GM12878 (cell line): Measurements from ENCODE around the gene SNTN. TPM values are rescaled to one million over a fixed set of nuclear protein-coding genes. Genes with fewer than 3 reads are reported as not detected.

Source experiments
- ATAC-seq: fragments of 200-7000 bp; cut with Tn5 transposase; 3 replicates; pipeline ENCODE4 v1.9.1; 2020; ENCODE audit warnings: mild to moderate bottlenecking, moderate library complexity
- BruUV-seq: library from RNA; stranded (reverse); fragments of 400-500 nt; replicated peaks from 2 replicates; lab custom pipeline; 2021; lab: Mats Ljungman, UMichigan
- CTCF ChIA-PET: fragments of 300-600 bp; sonication (Branson Sonifier 250); formaldehyde crosslinking; extraction: SDS; loops from one replicate; lab custom pipeline; 2021; ENCODE audit warnings: inconsistent platforms; lab: Yijun Ruan, JAX
- POLR2A ChIA-PET: fragments of 350-600 bp; formaldehyde crosslinking; extraction: SDS; loops from one replicate; lab custom pipeline; 2021; ENCODE audit warnings: inconsistent platforms; lab: Charles Lee
- RAD21 ChIA-PET: fragments of 300-600 bp; sonication (Branson Sonifier 250); formaldehyde crosslinking; loops from one replicate; lab custom pipeline; 2023; ENCODE audit warnings: antibody characterized with exemption; ENCODE audit not compliant: unreplicated experiment; lab: Charles Lee
- SMC1A ChIA-PET: fragments of 300-600 bp; sonication (Branson Sonifier 250); formaldehyde crosslinking; loops from one replicate; lab custom pipeline; 2023; ENCODE audit not compliant: unreplicated experiment, uncharacterized antibody; lab: Charles Lee
- DNase-seq: peaks from one replicate; pipeline ENCODE4 v3.0.0-alpha.2; 2011; ENCODE audit warnings: low read depth, low spot score
- FAIRE-seq: peaks from 3 replicates; lab custom pipeline; 2011; peaks lifted over from hg19 to GRCh38; lab: Jason Lieb, UNC
- H2AFZ ChIP-seq: 2 replicates; pipeline ENCODE4 v1.6.0; 2011; ENCODE audit warnings: low read depth, low read length, control low read depth; ENCODE audit not compliant: control insufficient read depth
- H3K27ac ChIP-seq: 2 replicates; pipeline ENCODE4 v1.5.1; 2011; ENCODE audit warnings: control low read depth; ENCODE audit not compliant: control insufficient read depth, insufficient read depth
- H3K27me3 ChIP-seq, 2 experiments: replicated peaks in 1 of 2; 2 replicates each; pipeline versions ENCODE4 v1.6.0 to v1.6.1; 2011; ENCODE audit warnings: low read length in 1 of 2; ENCODE audit not compliant: control insufficient read depth in 2 of 2, insufficient read depth in 2 of 2
- H3K36me3 ChIP-seq, 2 experiments: 2 replicates each; pipeline ENCODE4 v1.5.1; 2011; ENCODE audit warnings: low read length in 1 of 2; ENCODE audit not compliant: control insufficient read depth in 2 of 2, insufficient read depth in 2 of 2
- H3K4me1 ChIP-seq: 2 replicates; pipeline ENCODE4 v1.6.1; 2011; ENCODE audit warnings: mild to moderate bottlenecking, low read length, moderate library complexity, mixed read lengths; ENCODE audit not compliant: control insufficient read depth, insufficient read depth
- H3K4me2 ChIP-seq: 2 replicates; pipeline ENCODE4 v1.6.0; 2011; ENCODE audit warnings: control low read depth; ENCODE audit not compliant: control insufficient read depth, insufficient read depth
- H3K4me3 ChIP-seq: fragments of 200-600 bp; sonication (generic); 2 replicates; pipeline ENCODE4 v1.5.1; 2016
- H3K79me2 ChIP-seq: 2 replicates; pipeline ENCODE4 v1.6.0; 2011; ENCODE audit warnings: low read length; ENCODE audit not compliant: control insufficient read depth, insufficient read depth
- H3K9ac ChIP-seq: 2 replicates; pipeline ENCODE4 v1.8.0; 2011; ENCODE audit warnings: low read length, control low read depth, mixed read lengths; ENCODE audit not compliant: control insufficient read depth, insufficient read depth
- H3K9me3 ChIP-seq: replicated peaks from 3 replicates; pipeline ENCODE4 v1.5.1; 2011; ENCODE audit warnings: mild to moderate bottlenecking, low read length; ENCODE audit not compliant: control insufficient read depth, insufficient read depth
- H4K20me1 ChIP-seq: 2 replicates; pipeline ENCODE4 v1.6.0; 2011; ENCODE audit not compliant: control insufficient read depth, insufficient read depth
- BACH1 ChIP-seq: fragments of 450-650 bp; IDR thresholded peaks from 2 replicates; pipeline ENCODE4 v1.6.1; 2017; ENCODE audit warnings: mild to moderate bottlenecking, borderline replicate concordance
- BCL11A ChIP-seq: IDR thresholded peaks from 2 replicates; pipeline ENCODE4 v1.6.1; 2011; ENCODE audit warnings: low read depth, low read length
- ESRRA ChIP-seq: IDR thresholded peaks from 2 replicates; pipeline ENCODE4 v1.6.1; 2012; ENCODE audit warnings: mild to moderate bottlenecking, low read length, improper control_type of control experiment
- EZH2 ChIP-seq: IDR thresholded peaks from 2 replicates; pipeline ENCODE4 v1.6.1; 2012; ENCODE audit warnings: low read depth, mild to moderate bottlenecking, control low read depth, inconsistent platforms, low read length, borderline replicate concordance; ENCODE audit not compliant: control insufficient read depth
- IKZF2 ChIP-seq, 2 experiments: fragments of 450-650 bp; IDR thresholded peaks; 2 replicates each; pipeline ENCODE4 v1.6.1; 2017; ENCODE audit warnings: mild to moderate bottlenecking in 2 of 2, moderate library complexity in 2 of 2
- NBN ChIP-seq: fragments of 450-650 bp; IDR thresholded peaks from 2 replicates; pipeline ENCODE4 v1.6.1; 2016
- RAD51 ChIP-seq: fragments of 450-650 bp; IDR thresholded peaks from 2 replicates; pipeline ENCODE4 v1.6.1; 2016; ENCODE audit warnings: moderate library complexity, mild to moderate bottlenecking, inconsistent platforms
- RFX5 ChIP-seq: IDR thresholded peaks from 2 replicates; pipeline ENCODE4 v1.6.1; 2011; ENCODE audit warnings: low read depth, low read length, improper control_type of control experiment
- WGBS: methylation state at CpG from one replicate; pipeline ENCODE4 v1.1.6; 2016; ENCODE audit warnings: low lambda C conversion rate; ENCODE audit not compliant: insufficient replicate concordance, insufficient coverage; ENCODE audit errors: missing lambda C conversion rate; 5-methylcytosine and 5-hydroxymethylcytosine counted together
- in situ Hi-C: fragments of 300-500 bp; cut with MboI; formaldehyde crosslinking; loops from 9 replicates; pipeline ENCODE4 v1.14.3; 2018; ENCODE audit warnings: mixed read lengths
- intact Hi-C: fragments of 100-400 bp; cut with micrococcal nuclease; formaldehyde crosslinking; loops from one replicate; pipeline ENCODE4 v1.14.2; 2022; ENCODE audit not compliant: unreplicated experiment
- polyA plus RNA-seq, 11 experiments: library from polyadenylated mRNA; depleted of rRNA in 4 of 11; unstranded in 6 of 11; stranded (reverse) in 5 of 11; fragments of >200 nt; fragmentation: Nextera tagmentation in 4 of 11; fragmentation: Illumina TruSeq in 1 of 11; extraction: Ambion mirVana in 4 of 11; extraction: Trizol in 1 of 11; gene quantifications; 1 replicate in 1 of 11; 2 replicates in 10 of 11; pipeline versions ENCODE4 v1.2.1 to v1.2.3, GENCODE V29; 2011 to 2016; ENCODE audit warnings: inconsistent platforms in 2 of 11, missing spikeins in 2 of 11, low read depth in 1 of 11
- total RNA-seq, 4 experiments: library from RNA; depleted of rRNA in 3 of 4; stranded (reverse); fragments of >200 nt in 3 of 4; fragmentation: Illumina TruSeq in 1 of 4; extraction: Trizol in 1 of 4; gene quantifications; 2 replicates each; pipeline versions ENCODE4 v1.2.1 to v1.2.3, GENCODE V29; 2013 to 2021
- TF ChIP-seq, protein P1 (sequence below): fragments of 450-650 bp; IDR thresholded peaks from 2 replicates; pipeline ENCODE4 v1.6.1; 2016; ENCODE audit warnings: mild to moderate bottlenecking
- TF ChIP-seq, protein P2 (sequence below): IDR thresholded peaks from 2 replicates; pipeline ENCODE4 v1.6.1; 2012; ENCODE audit warnings: mild to moderate bottlenecking, low read depth, low read length
- TF ChIP-seq, protein P3 (sequence below): IDR thresholded peaks from 2 replicates; pipeline ENCODE4 v1.6.1; 2012; ENCODE audit warnings: improper control_type of control experiment, low read depth, low read length; ENCODE audit not compliant: insufficient replicate concordance

The SNTN gene
- total and polyA plus RNA-seq, 10 of the 15 experiments (the other 5 are each of a cell fraction or from before 2014, with no cell fraction given), result not detected

DNA sequence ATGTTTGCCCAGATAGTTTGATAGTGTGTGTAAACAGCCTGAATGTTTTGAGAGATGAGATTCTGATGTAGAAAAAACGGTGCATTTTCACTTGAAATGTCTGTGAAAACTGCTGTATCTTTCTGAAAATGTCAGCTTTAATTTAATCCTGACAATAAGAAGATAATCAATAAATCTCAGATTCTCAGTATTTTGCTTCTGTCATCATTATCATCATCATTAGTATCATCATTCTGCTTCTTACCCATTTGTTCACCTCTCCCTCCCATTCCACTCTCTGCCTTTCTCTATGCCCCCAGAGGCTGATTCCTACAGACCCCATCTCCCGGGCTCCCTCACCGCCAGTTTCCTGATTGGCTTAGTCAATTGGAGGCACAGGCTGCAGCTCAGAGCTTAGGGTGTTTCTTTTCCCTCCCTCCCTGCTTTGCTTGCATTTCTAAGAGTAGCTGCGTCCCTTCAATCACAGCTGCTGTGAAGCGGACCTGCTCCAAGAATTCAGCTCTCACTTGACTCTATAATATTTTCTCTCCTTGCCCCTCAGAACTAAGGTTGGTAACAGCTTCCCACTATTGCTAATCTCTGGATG lies 8.2 kb upstream of the SNTN start:
- Histone ChIP-seq H3K9ac (no peak overlapping the region), H3K4me2 (no peak overlapping the region), H3K27me3 (no peaks in the 10 kb centered on the region), H3K79me2 (no peaks in the 10 kb centered on the region), H3K4me1 (no peaks in the 10 kb centered on the region), H3K36me3 (no peaks in the 10 kb centered on the region), H2AFZ (no peak overlapping the region), H4K20me1 (no peaks in the 10 kb centered on the region), H3K4me3 (no peak overlapping the region), H3K9me3 (no peaks in the 10 kb centered on the region), H3K27ac (no peak overlapping the region)
- ChIA-PET RAD21 (no interaction called here), CTCF (no interaction called here), POLR2A (no interaction called here), SMC1A (no interaction called here)
- no TSS peak for BruUV-seq
- in situ Hi-C loops (no loop called here), intact Hi-C loops (no loop called here)
- 35% methylated on average over 5 of the region's 5 CpGs for WGBS
- ATAC-seq (no peak), FAIRE-seq (no peak), DNase-seq (no peak)
- TF ChIP-seq, protein P1, sequence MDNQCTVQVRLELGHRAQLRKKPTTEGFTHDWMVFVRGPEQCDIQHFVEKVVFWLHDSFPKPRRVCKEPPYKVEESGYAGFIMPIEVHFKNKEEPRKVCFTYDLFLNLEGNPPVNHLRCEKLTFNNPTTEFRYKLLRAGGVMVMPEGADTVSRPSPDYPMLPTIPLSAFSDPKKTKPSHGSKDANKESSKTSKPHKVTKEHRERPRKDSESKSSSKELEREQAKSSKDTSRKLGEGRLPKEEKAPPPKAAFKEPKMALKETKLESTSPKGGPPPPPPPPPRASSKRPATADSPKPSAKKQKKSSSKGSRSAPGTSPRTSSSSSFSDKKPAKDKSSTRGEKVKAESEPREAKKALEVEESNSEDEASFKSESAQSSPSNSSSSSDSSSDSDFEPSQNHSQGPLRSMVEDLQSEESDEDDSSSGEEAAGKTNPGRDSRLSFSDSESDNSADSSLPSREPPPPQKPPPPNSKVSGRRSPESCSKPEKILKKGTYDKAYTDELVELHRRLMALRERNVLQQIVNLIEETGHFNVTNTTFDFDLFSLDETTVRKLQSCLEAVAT, result no peak
- TF ChIP-seq, protein P2, sequence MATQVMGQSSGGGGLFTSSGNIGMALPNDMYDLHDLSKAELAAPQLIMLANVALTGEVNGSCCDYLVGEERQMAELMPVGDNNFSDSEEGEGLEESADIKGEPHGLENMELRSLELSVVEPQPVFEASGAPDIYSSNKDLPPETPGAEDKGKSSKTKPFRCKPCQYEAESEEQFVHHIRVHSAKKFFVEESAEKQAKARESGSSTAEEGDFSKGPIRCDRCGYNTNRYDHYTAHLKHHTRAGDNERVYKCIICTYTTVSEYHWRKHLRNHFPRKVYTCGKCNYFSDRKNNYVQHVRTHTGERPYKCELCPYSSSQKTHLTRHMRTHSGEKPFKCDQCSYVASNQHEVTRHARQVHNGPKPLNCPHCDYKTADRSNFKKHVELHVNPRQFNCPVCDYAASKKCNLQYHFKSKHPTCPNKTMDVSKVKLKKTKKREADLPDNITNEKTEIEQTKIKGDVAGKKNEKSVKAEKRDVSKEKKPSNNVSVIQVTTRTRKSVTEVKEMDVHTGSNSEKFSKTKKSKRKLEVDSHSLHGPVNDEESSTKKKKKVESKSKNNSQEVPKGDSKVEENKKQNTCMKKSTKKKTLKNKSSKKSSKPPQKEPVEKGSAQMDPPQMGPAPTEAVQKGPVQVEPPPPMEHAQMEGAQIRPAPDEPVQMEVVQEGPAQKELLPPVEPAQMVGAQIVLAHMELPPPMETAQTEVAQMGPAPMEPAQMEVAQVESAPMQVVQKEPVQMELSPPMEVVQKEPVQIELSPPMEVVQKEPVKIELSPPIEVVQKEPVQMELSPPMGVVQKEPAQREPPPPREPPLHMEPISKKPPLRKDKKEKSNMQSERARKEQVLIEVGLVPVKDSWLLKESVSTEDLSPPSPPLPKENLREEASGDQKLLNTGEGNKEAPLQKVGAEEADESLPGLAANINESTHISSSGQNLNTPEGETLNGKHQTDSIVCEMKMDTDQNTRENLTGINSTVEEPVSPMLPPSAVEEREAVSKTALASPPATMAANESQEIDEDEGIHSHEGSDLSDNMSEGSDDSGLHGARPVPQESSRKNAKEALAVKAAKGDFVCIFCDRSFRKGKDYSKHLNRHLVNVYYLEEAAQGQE, result no peak
- no peak for TF ChIP-seq RFX5
- no peak for TF ChIP-seq NBN
- no peak for TF ChIP-seq ESRRA
- no peak for TF ChIP-seq EZH2
- TF ChIP-seq BACH1, result no peak
- no peak for TF ChIP-seq BCL11A
- TF ChIP-seq IKZF2 (IDR thresholded peaks at IDR 0.05), result no peak
- TF ChIP-seq, protein P3, sequence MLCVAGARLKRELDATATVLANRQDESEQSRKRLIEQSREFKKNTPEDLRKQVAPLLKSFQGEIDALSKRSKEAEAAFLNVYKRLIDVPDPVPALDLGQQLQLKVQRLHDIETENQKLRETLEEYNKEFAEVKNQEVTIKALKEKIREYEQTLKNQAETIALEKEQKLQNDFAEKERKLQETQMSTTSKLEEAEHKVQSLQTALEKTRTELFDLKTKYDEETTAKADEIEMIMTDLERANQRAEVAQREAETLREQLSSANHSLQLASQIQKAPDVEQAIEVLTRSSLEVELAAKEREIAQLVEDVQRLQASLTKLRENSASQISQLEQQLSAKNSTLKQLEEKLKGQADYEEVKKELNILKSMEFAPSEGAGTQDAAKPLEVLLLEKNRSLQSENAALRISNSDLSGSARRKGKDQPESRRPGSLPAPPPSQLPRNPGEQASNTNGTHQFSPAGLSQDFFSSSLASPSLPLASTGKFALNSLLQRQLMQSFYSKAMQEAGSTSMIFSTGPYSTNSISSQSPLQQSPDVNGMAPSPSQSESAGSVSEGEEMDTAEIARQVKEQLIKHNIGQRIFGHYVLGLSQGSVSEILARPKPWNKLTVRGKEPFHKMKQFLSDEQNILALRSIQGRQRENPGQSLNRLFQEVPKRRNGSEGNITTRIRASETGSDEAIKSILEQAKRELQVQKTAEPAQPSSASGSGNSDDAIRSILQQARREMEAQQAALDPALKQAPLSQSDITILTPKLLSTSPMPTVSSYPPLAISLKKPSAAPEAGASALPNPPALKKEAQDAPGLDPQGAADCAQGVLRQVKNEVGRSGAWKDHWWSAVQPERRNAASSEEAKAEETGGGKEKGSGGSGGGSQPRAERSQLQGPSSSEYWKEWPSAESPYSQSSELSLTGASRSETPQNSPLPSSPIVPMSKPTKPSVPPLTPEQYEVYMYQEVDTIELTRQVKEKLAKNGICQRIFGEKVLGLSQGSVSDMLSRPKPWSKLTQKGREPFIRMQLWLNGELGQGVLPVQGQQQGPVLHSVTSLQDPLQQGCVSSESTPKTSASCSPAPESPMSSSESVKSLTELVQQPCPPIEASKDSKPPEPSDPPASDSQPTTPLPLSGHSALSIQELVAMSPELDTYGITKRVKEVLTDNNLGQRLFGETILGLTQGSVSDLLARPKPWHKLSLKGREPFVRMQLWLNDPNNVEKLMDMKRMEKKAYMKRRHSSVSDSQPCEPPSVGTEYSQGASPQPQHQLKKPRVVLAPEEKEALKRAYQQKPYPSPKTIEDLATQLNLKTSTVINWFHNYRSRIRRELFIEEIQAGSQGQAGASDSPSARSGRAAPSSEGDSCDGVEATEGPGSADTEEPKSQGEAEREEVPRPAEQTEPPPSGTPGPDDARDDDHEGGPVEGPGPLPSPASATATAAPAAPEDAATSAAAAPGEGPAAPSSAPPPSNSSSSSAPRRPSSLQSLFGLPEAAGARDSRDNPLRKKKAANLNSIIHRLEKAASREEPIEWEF, result no peak
- no peak for TF ChIP-seq RAD51
